Neural cell (in vitro differentiated cells): ENCODE data around the gene GAGE10. TPM values are rescaled to one million over a fixed set of nuclear protein-coding genes. Genes with fewer than 3 reads are reported as not detected.

ENCODE experiments used
- H2AFZ ChIP-seq: fragments of 200-600, 300-800 bp; sonication (generic), shearing (Covaris generic); 2 replicates; pipeline ENCODE4 v1.6.0; 2014; ENCODE audit warnings: low read depth, mild to moderate bottlenecking, antibody characterized with exemption, low read length, moderate library complexity
- H3F3A ChIP-seq: fragments of 200-600 bp; shearing (Covaris generic); 2 replicates; pipeline ENCODE4 v1.6.1; 2016; ENCODE audit warnings: mild to moderate bottlenecking, moderate library complexity, mixed read lengths, antibody characterized with exemption, low read length; ENCODE audit not compliant: insufficient read depth, poor library complexity, severe bottlenecking
- H3K27ac ChIP-seq: fragments of 200-600, 300-800 bp; sonication (generic), shearing (Covaris generic); 2 replicates; pipeline ENCODE4 v1.5.1; 2014; ENCODE audit warnings: mild to moderate bottlenecking, low read length, moderate library complexity
- H3K27me3 ChIP-seq: fragments of 300-800, 200-600 bp; sonication (generic), shearing (Covaris generic); 2 replicates; pipeline ENCODE4 v1.6.0; 2014; ENCODE audit warnings: mild to moderate bottlenecking, low read depth, low read length, moderate library complexity; ENCODE audit not compliant: insufficient read depth
- H3K36me3 ChIP-seq: fragments of 300-800, 200-600 bp; sonication (generic), shearing (Covaris generic); 2 replicates; pipeline ENCODE4 v1.5.1; 2014; ENCODE audit warnings: mild to moderate bottlenecking, antibody characterized with exemption, low read length, moderate library complexity; ENCODE audit not compliant: insufficient read depth
- H3K4me2 ChIP-seq: fragments of 300-800, 200-600 bp; sonication (generic), shearing (Covaris generic); 2 replicates; pipeline ENCODE4 v1.6.0; 2014; ENCODE audit warnings: mild to moderate bottlenecking, low read length
- H3K4me3 ChIP-seq: fragments of 300-800, 200-600 bp; sonication (generic), shearing (Covaris generic); 2 replicates; pipeline ENCODE4 v1.5.1; 2014; ENCODE audit warnings: mild to moderate bottlenecking, low read length, moderate library complexity
- H3K79me2 ChIP-seq: fragments of 200-600 bp; shearing (Covaris generic); replicated peaks from 2 replicates; pipeline ENCODE4 v1.6.0; 2014; ENCODE audit warnings: mild to moderate bottlenecking, low read length, moderate library complexity; ENCODE audit not compliant: insufficient read depth
- H3K9ac ChIP-seq: fragments of 300-800, 200-600 bp; sonication (generic), shearing (Covaris generic); 2 replicates; pipeline ENCODE4 v1.6.1; 2016; ENCODE audit warnings: mild to moderate bottlenecking, low read length, mixed read lengths
- H3K9me2 ChIP-seq: fragments of 200-600 bp; shearing (Covaris generic); 2 replicates; pipeline ENCODE4 v1.6.1; 2016; ENCODE audit warnings: mild to moderate bottlenecking, low read length, mixed read lengths; ENCODE audit not compliant: insufficient read depth
- H3K9me3 ChIP-seq: fragments of 200-600, 300-800 bp; sonication (generic), shearing (Covaris generic); 2 replicates; pipeline ENCODE4 v1.6.1; 2016; ENCODE audit warnings: mild to moderate bottlenecking, mixed run types, low read length, moderate library complexity, mixed read lengths
- H4K20me1 ChIP-seq: fragments of 200-600 bp; shearing (Covaris generic); 2 replicates; pipeline ENCODE4 v1.6.1; 2016; ENCODE audit warnings: mild to moderate bottlenecking, mixed run types; ENCODE audit not compliant: insufficient read depth
- CTCF ChIP-seq: fragments of 450-650 bp; IDR thresholded peaks from 2 replicates; pipeline ENCODE4 v1.5.1; 2014; ENCODE audit warnings: antibody characterized with exemption, mild to moderate bottlenecking, moderate library complexity; ENCODE audit not compliant: poor library complexity, severe bottlenecking
- EP300 ChIP-seq: fragments of 450-650 bp; conservative IDR thresholded peaks from 2 replicates; pipeline ENCODE4 v1.6.1; 2014; ENCODE audit warnings: antibody characterized with exemption, mild to moderate bottlenecking, moderate library complexity; ENCODE audit not compliant: poor library complexity, severe bottlenecking
- EZH2 ChIP-seq: fragments of 200-600, 300-800 bp; shearing (Covaris generic), sonication (generic); IDR thresholded peaks from 2 replicates; pipeline ENCODE4 v1.6.1; 2014; ENCODE audit warnings: antibody characterized with exemption, low read length, borderline replicate concordance, mild to moderate bottlenecking; ENCODE audit not compliant: insufficient read depth, poor library complexity, severe bottlenecking
- MXI1 ChIP-seq: fragments of 450-650 bp; conservative IDR thresholded peaks from 2 replicates; pipeline ENCODE4 v1.6.1; 2014; ENCODE audit warnings: antibody characterized with exemption, mild to moderate bottlenecking; ENCODE audit not compliant: poor library complexity, severe bottlenecking
- POLR2AphosphoS5 ChIP-seq: IDR thresholded peaks from 2 replicates; pipeline ENCODE4 v1.6.1; 2012
- RAD21 ChIP-seq: fragments of 450-650 bp; conservative IDR thresholded peaks from 2 replicates; pipeline ENCODE4 v1.6.1; 2014; ENCODE audit warnings: antibody characterized with exemption, mild to moderate bottlenecking, moderate library complexity
- REST ChIP-seq: IDR thresholded peaks from 2 replicates; pipeline ENCODE4 v1.6.1; 2012; ENCODE audit warnings: borderline replicate concordance
- SMC3 ChIP-seq: fragments of 450-650 bp; conservative IDR thresholded peaks from 2 replicates; pipeline ENCODE4 v1.6.1; 2014; ENCODE audit warnings: antibody characterized with exemption, mild to moderate bottlenecking, moderate library complexity; ENCODE audit not compliant: poor library complexity
- TAF1 ChIP-seq: IDR thresholded peaks from 2 replicates; pipeline ENCODE4 v1.6.1; 2012; ENCODE audit warnings: low read depth
- polyA plus RNA-seq: library from polyadenylated mRNA; depleted of rRNA; stranded (reverse); fragments of >200 nt; gene quantifications from 2 replicates; pipeline ENCODE4 v1.2.3, GENCODE V29; 2014

The GAGE10 gene
- polyA plus RNA-seq, 1 donor from 2014 or later = not detected

GRCh38 chrX:49256268-49256995 is 47.0 kb upstream of the GAGE10 start:
- no peak overlapping the region for H3K4me2 ChIP-seq
- H3K27me3 ChIP-seq = no peaks in the 10 kb centered on the region
- no peaks in the 10 kb centered on the region for H3K79me2 ChIP-seq
- H3K9me3 ChIP-seq = no peaks in the 10 kb centered on the region
- no peak overlapping the region for H3K4me3 ChIP-seq
- no peak overlapping the region for H3K9ac ChIP-seq
- TF ChIP-seq EZH2 (no peak), MXI1 (no peak), CTCF (no peak), TAF1 (no peak), POLR2AphosphoS5 (no peak), RAD21 (no peak), REST (no peak), SMC3 (no peak), EP300 (no peak)
- no peaks in the 10 kb centered on the region for H3K36me3 ChIP-seq
- H4K20me1 ChIP-seq = no peaks in the 10 kb centered on the region
- no peaks in the 10 kb centered on the region for H3K9me2 ChIP-seq
- H3F3A ChIP-seq = no peaks in the 10 kb centered on the region
- H2AFZ ChIP-seq = no peak overlapping the region
- no peak overlapping the region for H3K27ac ChIP-seq

- Histone ChIP-seq H2AFZ (no peak overlapping the region), H3K4me2 (no peak overlapping the region), H3K9me2 (no peaks in the 10 kb centered on the region), H3F3A (no peaks in the 10 kb centered on the region), H3K27ac (no peak overlapping the region), H3K9me3 (no peaks in the 10 kb centered on the region), H3K9ac (no peak overlapping the region), H3K27me3 (no peaks in the 10 kb centered on the region), H3K79me2 (no peaks in the 10 kb centered on the region), H3K4me3 (no peak overlapping the region), H3K36me3 (no peaks in the 10 kb centered on the region), H4K20me1 (no peaks in the 10 kb centered on the region)
- TF ChIP-seq MXI1 = no peak
- no peak for TF ChIP-seq TAF1
- TF ChIP-seq EP300 = no peak
- TF ChIP-seq EZH2 = no peak
- TF ChIP-seq REST = no peak
- TF ChIP-seq POLR2AphosphoS5 = no peak
- no peak for TF ChIP-seq RAD21
- TF ChIP-seq CTCF = no peak
- TF ChIP-seq SMC3 = no peak
Measured at GRCh38 chrX:49257074-49257790, 46.2 kb upstream of the GAGE10 start.
